Astrocyte of the cerebellum (primary cell): ENCODE data around the gene ADD1.

ENCODE experiments used
- DNase-seq: peaks from one replicate; pipeline ENCODE4 v3.0.0-alpha.2; 2011; ENCODE audit warnings: low read depth
- H3K4me3 ChIP-seq: 2 replicates; pipeline ENCODE4 v1.5.1; 2011; ENCODE audit warnings: mild to moderate bottlenecking, low read depth, low read length, moderate library complexity
- in situ Hi-C: cut with HindIII; loops from 2 replicates; pipeline ENCODE4 v1.10.0; 2017; ENCODE audit warnings: low sequenced_read_pairs
- TF ChIP-seq, protein P1 (sequence below): IDR thresholded peaks from 2 replicates; pipeline ENCODE4 v1.5.1; 2012; ENCODE audit warnings: low read length, low read depth, moderate library complexity, mild to moderate bottlenecking; ENCODE audit errors: missing control alignments

The ADD1 gene

DNA sequence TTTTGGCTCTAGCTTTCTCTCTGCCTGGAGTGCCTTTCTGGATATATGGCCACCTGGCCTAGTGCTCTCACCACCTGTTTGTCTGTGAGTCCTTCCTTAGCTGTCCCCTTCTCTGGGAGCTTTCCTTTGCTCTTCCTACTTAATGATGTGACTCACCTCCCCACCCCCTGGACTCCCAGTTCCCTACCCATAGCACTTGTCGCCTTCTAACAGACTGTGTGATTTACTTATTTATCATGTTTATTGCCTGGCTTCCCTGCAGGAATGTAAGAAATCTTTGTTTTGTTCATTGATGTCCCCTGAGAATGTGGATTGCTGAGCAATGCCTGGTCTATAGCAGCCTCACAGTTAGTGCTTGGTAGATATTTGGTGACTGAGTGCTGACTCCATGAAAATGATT lies 18.9 kb downstream of the ADD1 start:
- DNase-seq: no peak
- in situ Hi-C loops: no loop called here
- TF ChIP-seq, protein P1, sequence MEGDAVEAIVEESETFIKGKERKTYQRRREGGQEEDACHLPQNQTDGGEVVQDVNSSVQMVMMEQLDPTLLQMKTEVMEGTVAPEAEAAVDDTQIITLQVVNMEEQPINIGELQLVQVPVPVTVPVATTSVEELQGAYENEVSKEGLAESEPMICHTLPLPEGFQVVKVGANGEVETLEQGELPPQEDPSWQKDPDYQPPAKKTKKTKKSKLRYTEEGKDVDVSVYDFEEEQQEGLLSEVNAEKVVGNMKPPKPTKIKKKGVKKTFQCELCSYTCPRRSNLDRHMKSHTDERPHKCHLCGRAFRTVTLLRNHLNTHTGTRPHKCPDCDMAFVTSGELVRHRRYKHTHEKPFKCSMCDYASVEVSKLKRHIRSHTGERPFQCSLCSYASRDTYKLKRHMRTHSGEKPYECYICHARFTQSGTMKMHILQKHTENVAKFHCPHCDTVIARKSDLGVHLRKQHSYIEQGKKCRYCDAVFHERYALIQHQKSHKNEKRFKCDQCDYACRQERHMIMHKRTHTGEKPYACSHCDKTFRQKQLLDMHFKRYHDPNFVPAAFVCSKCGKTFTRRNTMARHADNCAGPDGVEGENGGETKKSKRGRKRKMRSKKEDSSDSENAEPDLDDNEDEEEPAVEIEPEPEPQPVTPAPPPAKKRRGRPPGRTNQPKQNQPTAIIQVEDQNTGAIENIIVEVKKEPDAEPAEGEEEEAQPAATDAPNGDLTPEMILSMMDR: no peak
- H3K4me3 ChIP-seq: no peak overlapping the region

DNA sequence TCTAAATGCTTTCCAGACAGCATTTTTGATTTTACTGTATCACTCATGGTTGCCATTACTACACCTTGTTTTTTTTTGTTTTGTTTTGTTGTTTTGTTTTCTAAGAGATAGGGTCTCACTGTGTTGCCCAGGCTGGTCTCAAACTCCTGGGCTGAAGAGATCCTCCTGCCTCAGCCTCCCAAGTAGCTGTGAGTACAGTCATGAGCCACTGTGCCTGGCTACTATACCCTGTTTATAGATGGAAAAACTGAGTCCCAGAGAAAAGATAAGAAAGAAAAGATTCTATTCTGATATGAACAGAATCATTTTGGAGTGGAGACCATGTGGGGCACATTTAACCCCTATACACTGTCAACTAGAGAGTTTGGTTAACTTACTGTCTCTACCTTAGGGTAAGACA lies 20.0 kb downstream of the ADD1 start:
- in situ Hi-C loops: no loop called here
- no peak overlapping the region for H3K4me3 ChIP-seq
- TF ChIP-seq, protein P1: no peak
- no peak for DNase-seq

DNA sequence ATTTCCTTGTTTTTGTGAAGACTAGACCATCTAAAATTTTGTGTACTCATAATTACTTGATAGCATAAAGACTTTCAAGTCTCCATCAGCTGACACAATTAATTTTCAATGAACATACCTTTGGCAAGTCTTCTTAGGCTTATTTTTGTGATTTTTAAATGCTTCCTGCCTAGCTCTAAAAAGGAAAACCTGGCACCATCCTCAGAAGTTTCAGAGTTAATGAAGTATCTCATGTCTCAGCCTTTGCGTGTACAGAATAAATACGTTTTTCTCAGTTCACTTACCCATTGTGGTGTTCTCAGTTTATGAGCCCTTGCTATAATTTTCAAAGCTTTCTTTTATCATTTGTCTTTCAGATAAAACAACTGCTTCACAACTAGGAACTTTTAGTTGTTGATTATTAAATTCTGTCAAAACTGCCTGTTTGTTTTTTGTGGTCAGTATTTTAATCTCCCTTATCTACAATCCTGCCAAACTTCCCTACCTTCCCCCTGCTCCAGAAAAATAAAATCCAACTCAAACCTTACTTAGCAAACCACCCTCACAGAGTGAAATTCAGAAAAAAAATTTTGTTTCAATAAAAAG lies 21.6 kb downstream of the ADD1 start:
- DNase-seq: no peak
- in situ Hi-C loops: loop anchor here (5.0 kb wide), 1 partner anchor 103 kb away; no protein-coding TSS in a partner anchor
- TF ChIP-seq, protein P1: no peak
- H3K4me3 ChIP-seq: no peak overlapping the region

DNA sequence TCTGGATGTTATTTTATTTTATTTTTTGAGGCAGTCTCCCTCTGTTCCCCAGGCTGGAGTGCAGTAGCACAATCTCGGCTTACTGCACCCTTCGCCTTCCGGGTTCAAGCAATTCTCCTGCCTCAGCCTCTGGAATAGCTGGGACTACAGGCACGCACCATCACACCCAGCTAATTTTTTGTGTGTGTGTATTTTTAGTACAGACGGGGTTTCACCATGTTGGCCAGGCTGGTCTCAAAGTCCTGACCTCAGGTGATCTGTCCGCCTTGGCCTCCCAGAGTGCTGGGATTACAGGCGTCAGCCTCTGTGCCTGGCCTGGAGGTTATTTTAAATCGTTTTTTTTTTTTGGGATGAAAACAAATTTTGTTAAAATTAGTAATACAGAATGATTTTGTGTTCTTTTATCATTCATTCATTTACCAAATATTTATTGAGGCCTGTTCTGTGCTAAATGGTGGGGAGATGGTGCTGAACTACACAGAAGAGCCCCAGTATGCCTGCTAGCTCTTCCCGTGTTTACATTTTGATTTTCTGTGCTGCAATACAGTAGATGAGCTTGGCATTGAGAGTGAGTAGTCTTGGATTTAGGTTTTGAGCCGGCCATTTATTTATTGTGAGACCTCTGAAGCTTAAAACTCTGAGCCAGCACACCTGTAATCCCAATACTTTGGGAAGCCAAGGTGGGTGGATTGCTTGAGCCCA lies 22.7 kb downstream of the ADD1 start:
- TF ChIP-seq, protein P1: no peak
- in situ Hi-C loops: loop anchor here (5.0 kb wide), 1 partner anchor 104 kb away; no protein-coding TSS in a partner anchor
- H3K4me3 ChIP-seq: no peak overlapping the region
- DNase-seq: no peak

DNA sequence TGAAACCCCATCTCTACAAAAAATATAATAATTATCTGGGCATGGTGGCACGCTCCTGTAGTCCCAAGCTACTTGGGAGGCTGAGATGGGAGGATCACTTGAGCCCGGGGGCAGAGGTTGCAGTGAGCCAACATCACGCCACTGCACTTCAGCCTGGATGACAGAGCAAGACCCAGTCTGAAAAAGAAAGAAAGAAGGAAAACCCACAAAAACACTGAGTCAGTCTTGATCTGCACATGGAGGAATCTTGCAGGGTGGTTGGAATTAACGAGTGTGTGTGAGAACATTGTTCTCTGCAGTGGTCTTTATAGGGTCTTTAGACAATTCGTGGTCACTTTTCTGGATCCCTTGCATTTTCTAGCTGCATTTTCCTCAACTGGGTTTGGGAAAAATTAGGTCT lies 23.2 kb downstream of the ADD1 start:
- H3K4me3 ChIP-seq: no peak overlapping the region
- in situ Hi-C loops: loop anchor here (5.0 kb wide), 1 partner anchor 105 kb away; no protein-coding TSS in a partner anchor
- DNase-seq: no peak
- TF ChIP-seq, protein P1: no peak

DNA sequence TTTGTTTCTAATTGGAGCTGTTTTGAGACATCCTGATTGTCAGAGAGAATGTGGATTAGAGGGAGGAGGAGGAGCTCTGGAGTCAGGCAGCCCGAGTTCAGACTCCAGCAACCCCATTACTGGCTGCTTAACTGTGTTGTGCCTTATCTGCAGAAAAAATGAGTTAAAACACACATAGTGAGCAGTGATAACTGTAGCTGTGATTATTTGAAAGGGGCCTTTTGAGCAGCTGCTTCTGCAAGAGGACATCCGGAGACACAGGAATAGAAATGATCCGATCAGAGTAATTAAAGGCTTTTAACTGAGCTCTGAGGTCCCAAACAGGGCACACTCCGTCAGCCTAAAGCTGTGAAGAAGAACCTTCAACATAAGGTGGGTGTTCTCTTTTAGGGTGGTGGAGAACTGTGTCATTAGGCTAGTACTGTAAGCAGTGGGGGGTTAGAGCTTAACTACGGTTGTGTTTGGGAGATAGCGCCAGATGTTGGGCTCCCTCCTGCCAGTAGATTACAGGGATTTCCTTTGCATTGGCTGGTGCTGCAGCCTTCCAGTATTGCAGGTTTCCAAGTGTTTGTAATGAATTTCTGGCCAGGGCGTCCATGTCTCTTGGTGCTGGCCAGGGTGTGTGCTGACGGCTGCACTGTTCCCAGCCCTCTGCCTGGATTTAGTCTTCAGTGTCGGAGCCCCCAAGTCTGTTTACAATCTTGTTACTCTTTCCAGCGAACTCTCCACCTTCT lies 24.3 kb downstream of the ADD1 start:
- no peak for DNase-seq
- H3K4me3 ChIP-seq: no peak overlapping the region
- in situ Hi-C loops: loop anchor here (5.0 kb wide), 1 partner anchor 106 kb away; no protein-coding TSS in a partner anchor
- TF ChIP-seq, protein P1: no peak
